ENCODE measurements around the gene GBGT1. TPM values are rescaled to one million over a fixed set of nuclear protein-coding genes. Genes with fewer than 3 reads are reported as not detected.

Gene GBGT1
- total and polyA plus RNA-seq, 7 donors = 1.6 to 4.4 (median 2.9) TPM

DNA sequence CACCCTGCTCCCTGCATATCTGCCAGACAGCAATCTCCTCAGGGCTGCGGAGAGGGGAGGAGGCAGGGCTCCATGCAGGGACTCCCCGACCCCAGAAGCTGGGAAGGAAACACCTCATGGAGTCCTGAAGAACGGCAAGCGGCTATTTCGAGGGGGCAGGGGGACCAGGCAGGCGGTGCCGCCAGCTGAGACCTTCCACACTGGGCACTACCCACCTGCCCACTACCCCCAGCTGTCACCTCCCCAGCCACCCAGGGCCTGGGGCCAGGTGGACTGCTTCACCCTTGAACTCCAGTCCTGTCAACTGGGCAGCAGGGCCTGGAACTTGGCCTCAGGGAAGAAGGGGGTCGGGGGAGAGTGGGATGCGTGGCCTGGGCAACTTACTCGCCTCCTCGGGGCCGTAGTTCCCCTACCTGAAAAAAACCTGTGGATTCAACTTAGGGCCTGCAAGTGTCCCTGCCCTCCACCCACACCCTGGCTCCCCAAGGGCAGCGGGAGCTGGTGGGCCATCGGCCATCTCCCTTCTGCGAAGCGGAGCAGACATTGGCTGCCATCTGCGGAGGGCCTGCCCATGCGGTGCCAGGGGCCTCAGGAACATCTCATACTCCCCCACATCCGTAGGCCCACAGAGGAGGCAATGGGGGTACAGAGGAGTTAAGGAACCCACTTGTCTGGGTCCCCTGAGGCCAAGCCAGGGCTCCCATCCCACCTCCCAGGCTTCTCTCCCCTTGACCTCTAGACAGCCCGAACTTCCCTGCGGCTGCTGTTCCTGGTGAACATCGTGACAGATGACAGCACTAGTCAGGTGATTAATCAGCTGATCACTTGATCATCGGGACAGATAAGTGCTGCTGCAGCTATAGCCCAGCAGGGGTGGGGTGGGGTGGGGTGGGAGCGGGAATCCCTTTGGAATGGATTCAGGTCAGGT, 24.2 kb downstream of the GBGT1 start:
- Histone ChIP-seq H3K4me3 (no peak overlapping the region), H3K9me3 (no peaks in the 10 kb centered on the region), H3K36me3 (ENCODE audit: insufficient read depth in 1 of 2, low read depth in 1 of 2) (no peaks in the 10 kb centered on the region), H3K27me3 (ENCODE audit: insufficient read depth in 3 of 3, low read length in 2 of 3) (no peaks in the 10 kb centered on the region), H3K4me1 (peaks cover 61% of the 10 kb centered on the region), H3K27ac (peak overlapping the region; percentile 99)
- TF ChIP-seq, protein P1, sequence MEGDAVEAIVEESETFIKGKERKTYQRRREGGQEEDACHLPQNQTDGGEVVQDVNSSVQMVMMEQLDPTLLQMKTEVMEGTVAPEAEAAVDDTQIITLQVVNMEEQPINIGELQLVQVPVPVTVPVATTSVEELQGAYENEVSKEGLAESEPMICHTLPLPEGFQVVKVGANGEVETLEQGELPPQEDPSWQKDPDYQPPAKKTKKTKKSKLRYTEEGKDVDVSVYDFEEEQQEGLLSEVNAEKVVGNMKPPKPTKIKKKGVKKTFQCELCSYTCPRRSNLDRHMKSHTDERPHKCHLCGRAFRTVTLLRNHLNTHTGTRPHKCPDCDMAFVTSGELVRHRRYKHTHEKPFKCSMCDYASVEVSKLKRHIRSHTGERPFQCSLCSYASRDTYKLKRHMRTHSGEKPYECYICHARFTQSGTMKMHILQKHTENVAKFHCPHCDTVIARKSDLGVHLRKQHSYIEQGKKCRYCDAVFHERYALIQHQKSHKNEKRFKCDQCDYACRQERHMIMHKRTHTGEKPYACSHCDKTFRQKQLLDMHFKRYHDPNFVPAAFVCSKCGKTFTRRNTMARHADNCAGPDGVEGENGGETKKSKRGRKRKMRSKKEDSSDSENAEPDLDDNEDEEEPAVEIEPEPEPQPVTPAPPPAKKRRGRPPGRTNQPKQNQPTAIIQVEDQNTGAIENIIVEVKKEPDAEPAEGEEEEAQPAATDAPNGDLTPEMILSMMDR (IDR thresholded peaks at IDR 0.05) = no peak
- no peak for ATAC-seq
- intact Hi-C loops (cut with DNase I) = no loop called here
- 79 to 88% (median 81%) methylated on average over 19 to 24 of the region's 24 CpGs for WGBS, 3 donors
- no peak for DNase-seq

DNA sequence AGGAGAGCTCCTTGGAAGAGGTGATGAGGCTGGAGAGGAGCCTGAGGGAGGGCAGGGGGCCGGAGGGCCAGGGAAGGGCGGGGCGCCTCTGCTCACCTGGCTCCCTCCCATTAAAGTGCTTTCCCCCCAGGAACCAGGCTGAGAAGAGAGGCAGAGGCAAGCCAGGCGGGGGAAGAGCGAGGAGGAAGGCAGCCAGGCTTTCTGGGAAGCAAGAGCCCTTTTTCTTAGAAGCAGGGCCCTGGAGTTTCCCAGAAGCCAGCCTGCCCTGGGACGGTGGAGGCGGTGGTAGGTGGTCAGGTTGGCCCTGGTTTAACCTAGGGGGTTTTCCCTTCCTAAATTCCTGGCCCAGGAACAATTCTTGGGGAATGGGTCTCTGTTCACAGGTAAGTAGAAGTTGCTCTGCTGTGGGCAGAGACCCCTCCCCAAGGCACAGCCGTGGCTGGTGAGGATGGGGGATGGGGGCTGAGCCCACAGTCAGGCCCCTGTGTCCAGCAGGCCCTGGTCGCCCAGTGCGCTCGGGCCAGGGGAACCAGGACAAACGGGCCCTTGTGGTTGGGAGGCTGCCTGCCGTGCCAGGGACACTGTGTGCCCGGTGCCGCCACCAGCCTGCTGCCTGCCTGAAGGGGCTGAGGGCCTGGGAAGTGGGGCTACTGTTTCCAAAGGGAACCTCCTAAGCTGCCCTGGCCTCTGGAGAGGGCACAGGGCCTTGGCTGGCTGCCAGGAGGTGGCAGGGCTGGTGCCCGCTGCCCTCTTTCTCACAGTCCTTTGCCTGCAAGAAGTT, 26.1 kb downstream of the GBGT1 start:
- peak; percentile 69 to 89 for DNase-seq
- H3K9me3 ChIP-seq = no peaks in the 10 kb centered on the region
- H3K36me3 ChIP-seq (ENCODE audit: insufficient read depth in 1 of 2, low read depth in 1 of 2) = no peaks in the 10 kb centered on the region
- intact Hi-C loops (cut with DNase I) = no loop called here
- H3K4me1 ChIP-seq = peaks cover 69% of the 10 kb centered on the region
- peak overlapping the region; percentile 99 for H3K27ac ChIP-seq
- no peaks in the 10 kb centered on the region for H3K27me3 ChIP-seq (ENCODE audit: insufficient read depth in 3 of 3, low read length in 2 of 3)
- ATAC-seq = peak; percentile 33 to 70 (median 58)
- WGBS, 3 donors = 39 to 69% (median 41%) methylated on average over 16 of the region's 16 CpGs
- peak overlapping the region; percentile 14 for H3K4me3 ChIP-seq
- TF ChIP-seq, protein P1 (IDR thresholded peaks at IDR 0.05) = no peak

DNA sequence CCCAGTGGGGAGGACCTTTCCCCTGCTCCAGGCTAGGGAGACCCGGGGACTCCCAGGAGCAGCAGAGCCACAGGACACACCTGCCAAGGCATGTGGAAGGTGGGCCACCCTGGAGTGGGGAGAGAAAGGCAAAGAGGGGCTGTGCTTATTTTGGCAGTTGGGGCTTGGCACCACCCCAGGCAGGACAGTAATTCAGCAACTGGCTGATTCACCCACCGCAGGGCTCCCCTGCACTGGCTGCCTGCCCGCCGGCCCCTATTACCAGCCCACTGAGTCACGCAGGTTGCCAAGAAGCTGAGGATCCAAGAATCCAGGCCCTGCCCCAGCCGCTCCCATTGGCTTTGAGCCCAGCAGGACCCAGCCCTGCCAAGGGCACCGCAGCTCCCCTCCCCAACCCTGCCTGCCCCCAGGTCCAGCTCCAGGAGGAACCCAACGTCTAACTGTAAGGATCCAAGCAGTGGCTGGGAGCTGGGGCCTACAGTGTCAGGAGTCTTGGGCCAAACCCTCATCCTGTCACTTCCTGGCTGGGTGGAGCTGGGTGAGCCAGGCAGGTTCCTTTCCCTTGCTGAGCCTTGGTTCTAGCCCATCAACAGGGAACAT, 28.5 kb downstream of the GBGT1 start:
- intact Hi-C loops (cut with DNase I) = no loop called here

DNA sequence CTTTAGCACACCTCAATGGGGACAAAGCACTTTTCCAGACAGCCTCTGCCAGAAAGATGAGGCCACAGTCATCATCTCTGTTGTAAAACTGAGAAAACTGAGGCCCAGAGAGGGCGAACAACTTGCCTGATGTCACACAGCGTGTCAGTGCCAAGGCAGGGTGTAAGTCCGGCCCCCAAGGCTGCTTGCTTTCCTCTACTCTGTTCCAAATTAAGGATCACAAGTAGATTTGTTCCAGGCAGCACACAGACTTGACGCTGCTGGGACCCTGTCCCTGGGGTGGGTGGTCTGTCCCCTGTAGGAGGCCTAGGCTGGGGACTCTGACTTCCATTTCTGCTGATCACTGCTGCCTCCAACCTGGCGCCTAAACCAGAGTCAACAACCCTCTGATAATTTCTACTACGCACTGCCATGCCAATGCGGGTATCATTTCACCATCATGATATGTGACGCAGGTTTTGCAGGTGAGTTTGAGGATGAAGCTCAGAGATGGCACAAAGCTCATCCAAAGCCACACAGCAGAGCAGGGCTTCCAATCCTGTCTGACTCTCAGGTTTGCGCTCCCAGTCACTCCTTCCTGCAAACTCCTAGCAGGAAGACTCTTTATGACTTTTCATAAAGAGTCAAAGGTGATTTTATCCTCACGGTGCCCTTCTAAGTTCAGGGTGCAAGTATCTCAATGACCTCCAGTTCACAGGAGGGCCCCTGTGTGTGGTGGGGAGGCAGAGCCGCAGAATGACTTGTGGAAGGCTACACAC, 29.1 kb downstream of the GBGT1 start:
- DNase-seq = peak in 1 of 2 donors; percentile 56
- WGBS, 3 donors = 53 to 60% (median 57%) methylated on average over 11 of the region's 11 CpGs
- Histone ChIP-seq H3K27me3 (ENCODE audit: insufficient read depth in 3 of 3, low read length in 2 of 3) (no peaks in the 10 kb centered on the region), H3K4me1 (peaks cover 84% of the 10 kb centered on the region), H3K27ac (peak overlapping the region; percentile 99), H3K36me3 (ENCODE audit: insufficient read depth in 1 of 2, low read depth in 1 of 2) (no peaks in the 10 kb centered on the region), H3K9me3 (no peaks in the 10 kb centered on the region), H3K4me3 (peak overlapping the region; percentile 12)
- intact Hi-C loops (cut with DNase I) = no loop called here
- no peak for ATAC-seq
- TF ChIP-seq, protein P1 (IDR thresholded peaks at IDR 0.05) = no peak

More for the DNA sequence above, 28.5 kb downstream of the GBGT1 start:
- Histone ChIP-seq H3K27me3 (ENCODE audit: insufficient read depth in 3 of 3, low read length in 2 of 3) (no peaks in the 10 kb centered on the region), H3K36me3 (ENCODE audit: insufficient read depth in 1 of 2, low read depth in 1 of 2) (no peaks in the 10 kb centered on the region), H3K4me1 (peaks cover 84% of the 10 kb centered on the region), H3K27ac (peak overlapping the region; percentile 99), H3K4me3 (no peak overlapping the region), H3K9me3 (no peaks in the 10 kb centered on the region)
- DNase-seq = peak; percentile 87 to 88
- 13 to 17% (median 14%) methylated on average over 5 to 8 of the region's 8 CpGs for WGBS, 3 donors
- ATAC-seq = peak; percentile 29 to 53 (median 40)
- TF ChIP-seq, protein P1 (IDR thresholded peaks at IDR 0.05) = no peak

Data from psoas muscle (tissue), 8 donors.